ENCODE measurements around the gene TTC7B.

DNA sequence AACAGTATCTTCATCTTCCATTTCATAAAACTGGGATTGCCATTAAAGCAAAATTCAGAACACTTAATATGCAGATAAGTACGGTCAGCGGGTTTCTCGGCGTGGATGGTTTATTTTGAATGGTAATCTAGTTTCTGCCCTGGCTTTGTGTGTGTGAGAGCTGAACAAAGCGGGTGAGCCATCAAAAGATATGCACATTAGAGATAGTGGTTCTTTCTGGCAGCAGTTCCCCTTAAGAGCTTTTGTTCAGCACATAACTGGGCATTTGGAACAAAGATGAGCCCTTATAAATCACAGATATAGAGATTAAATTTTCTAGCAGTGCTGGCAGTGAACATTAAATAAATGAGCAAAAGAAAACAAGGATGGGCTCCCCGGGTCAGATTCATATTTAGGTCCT, 211.9 kb downstream of the TTC7B start:
- TF ChIP-seq POLR2AphosphoS5 (IDR thresholded peaks at IDR 0.05; ENCODE audit: low read depth, low read length): no peak
- no peak for TF ChIP-seq TAF1 (IDR thresholded peaks at IDR 0.05; ENCODE audit: borderline replicate concordance, low read depth, low read length)
- TF ChIP-seq POLR2A (IDR thresholded peaks at IDR 0.05; ENCODE audit: low read depth, low read length): no peak
